Measurements from ENCODE around the gene PSMD14.

Gene PSMD14

GRCh38 chr2:161406316-161406715 is 98.1 kb downstream of the PSMD14 start:
- Mint-ChIP-seq H3K9me3 (no peaks in the 10 kb centered on the region), H3K4me1 (no peaks in the 10 kb centered on the region), H3K27ac (ENCODE audit: low read depth) (no peak overlapping the region), H3K4me3 (no peak overlapping the region), H3K27me3 (no peaks in the 10 kb centered on the region), H3K36me3 (ENCODE audit: insufficient read depth) (peaks cover 9% of the 10 kb centered on the region)
- DNase-seq (ENCODE audit: low spot score in 2 of 2) = no peak
- ATAC-seq (replicated peaks; ENCODE audit: extremely low read depth, poor library complexity, severe bottlenecking) = no peak

DNA sequence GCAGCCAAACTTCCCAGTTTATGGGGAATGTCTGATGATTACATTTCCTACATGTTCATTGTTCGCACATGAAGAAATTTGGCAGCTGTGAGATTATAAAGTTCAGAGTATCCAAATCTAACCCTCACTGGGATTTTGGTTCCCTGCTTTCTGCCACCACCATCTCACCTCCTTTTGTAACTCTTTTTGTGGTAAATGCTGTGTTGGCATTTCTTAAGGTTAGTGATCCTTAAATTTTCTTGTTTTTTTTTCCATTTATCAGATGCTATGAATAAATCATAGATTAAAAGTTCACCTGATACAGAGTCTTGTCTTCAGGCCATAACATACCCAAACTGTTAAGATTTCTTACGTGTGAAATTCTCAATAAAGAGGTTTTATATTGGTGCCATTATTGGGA is 99.4 kb downstream of the PSMD14 start:
- no peak for ATAC-seq (replicated peaks; ENCODE audit: extremely low read depth, poor library complexity, severe bottlenecking)
- Mint-ChIP-seq H3K9me3 (no peaks in the 10 kb centered on the region), H3K4me3 (no peak overlapping the region), H3K27ac (ENCODE audit: low read depth) (no peak overlapping the region), H3K36me3 (ENCODE audit: insufficient read depth) (peaks cover 8% of the 10 kb centered on the region), H3K27me3 (no peaks in the 10 kb centered on the region), H3K4me1 (no peaks in the 10 kb centered on the region)
- no peak for DNase-seq (ENCODE audit: low spot score in 2 of 2)

DNA sequence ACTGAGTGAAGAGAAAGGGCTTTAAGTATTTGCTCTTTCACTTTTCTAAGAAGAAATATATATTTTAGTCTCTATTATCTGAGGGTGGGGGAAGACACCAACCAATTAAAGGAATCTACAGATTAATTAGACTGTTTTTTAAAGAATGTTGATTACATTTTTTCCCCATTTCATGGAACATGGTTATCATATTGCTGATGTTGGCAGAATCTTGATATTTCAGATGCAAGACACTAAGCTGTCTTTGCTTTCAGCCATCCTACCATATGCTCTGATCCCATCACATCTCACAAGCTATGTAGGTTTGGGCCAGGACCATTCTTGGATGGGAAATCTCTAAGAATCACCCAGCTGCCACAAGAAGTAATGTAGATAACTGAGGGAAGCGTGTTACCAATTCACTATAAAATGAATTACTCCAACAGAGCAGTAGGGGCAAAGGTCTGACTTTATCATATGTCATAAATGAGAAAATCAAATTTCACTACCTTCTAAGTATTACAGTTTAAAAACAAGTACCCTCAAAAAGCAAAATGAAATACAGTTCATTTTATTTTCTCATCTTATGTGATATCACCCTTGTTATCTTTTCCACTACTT is 101.2 kb downstream of the PSMD14 start:
- Mint-ChIP-seq H3K27me3 (peaks cover 9% of the 10 kb centered on the region), H3K27ac (ENCODE audit: low read depth) (no peak overlapping the region), H3K36me3 (ENCODE audit: insufficient read depth) (peaks cover 5% of the 10 kb centered on the region), H3K9me3 (no peaks in the 10 kb centered on the region), H3K4me3 (no peak overlapping the region), H3K4me1 (no peaks in the 10 kb centered on the region)
- DNase-seq (ENCODE audit: low spot score in 2 of 2) = no peak
- no peak for ATAC-seq (replicated peaks; ENCODE audit: extremely low read depth, poor library complexity, severe bottlenecking)

- H3K27ac Mint-ChIP-seq (ENCODE audit: low read depth) = no peak overlapping the region
- no peak overlapping the region for H3K4me3 Mint-ChIP-seq
- peaks cover 38% of the 10 kb centered on the region for H3K27me3 Mint-ChIP-seq
- no peak for DNase-seq (ENCODE audit: low spot score in 2 of 2)
- peaks cover 26% of the 10 kb centered on the region for H3K4me1 Mint-ChIP-seq
- H3K9me3 Mint-ChIP-seq = no peaks in the 10 kb centered on the region
- no peak for ATAC-seq (replicated peaks; ENCODE audit: extremely low read depth, poor library complexity, severe bottlenecking)
- H3K36me3 Mint-ChIP-seq (ENCODE audit: insufficient read depth) = peaks cover 5% of the 10 kb centered on the region
Measured at GRCh38 chr2:161412346-161412745, 104.1 kb downstream of the PSMD14 start.

- no peak overlapping the region for H3K27ac Mint-ChIP-seq (ENCODE audit: low read depth)
- no peak for DNase-seq (ENCODE audit: low spot score in 2 of 2)
Measured at GRCh38 chr2:161414042-161415033, 106.1 kb downstream of the PSMD14 start.

DNA sequence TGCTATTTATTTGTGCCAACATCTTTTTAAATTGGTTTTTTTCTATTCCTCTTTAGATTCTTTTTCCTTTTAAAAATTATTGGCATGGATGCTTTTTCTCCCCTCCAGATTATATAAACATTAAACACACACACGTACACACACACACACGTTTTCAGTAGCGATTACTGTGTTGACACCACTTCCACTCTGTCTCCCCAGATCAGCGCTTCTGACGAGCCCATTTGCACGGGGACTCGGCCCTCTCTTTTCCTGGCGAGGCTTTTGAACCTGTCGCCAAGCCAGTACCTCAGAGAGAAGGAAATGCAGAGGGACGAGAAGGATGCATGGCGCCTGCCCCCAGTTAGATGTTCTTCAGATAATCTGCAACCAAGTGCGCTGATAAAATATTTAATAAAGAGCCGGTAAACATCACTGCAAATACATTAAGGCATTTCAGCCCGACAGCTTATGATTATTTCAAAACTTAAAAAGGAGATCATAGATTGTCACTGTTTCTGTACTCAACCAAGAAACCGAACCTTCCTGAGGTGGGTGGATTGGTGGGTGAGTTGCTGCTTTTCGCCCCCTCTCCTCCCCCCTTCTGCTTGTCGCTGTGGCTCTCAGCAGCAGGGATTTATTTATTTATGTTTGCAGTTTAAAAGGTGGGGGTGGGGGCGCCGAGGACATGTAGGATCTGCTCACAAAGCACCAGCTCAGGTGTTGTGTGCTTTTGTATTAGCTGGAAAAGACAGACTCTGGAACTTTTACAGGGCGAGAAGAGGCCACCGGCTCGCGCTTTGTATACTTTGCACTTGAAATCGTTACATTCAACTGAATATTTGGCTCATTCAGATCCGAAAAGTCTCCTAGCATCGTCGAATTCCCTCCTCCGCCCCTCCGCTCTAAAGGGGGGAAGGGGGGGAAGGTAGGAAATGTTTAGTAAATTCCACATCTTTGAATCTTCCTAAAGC is 107.1 kb downstream of the PSMD14 start:
- Mint-ChIP-seq H3K27ac (ENCODE audit: low read depth) (no peak overlapping the region), H3K4me1 (peaks cover 42% of the 10 kb centered on the region)

More at GRCh38 chr2:161414042-161415033, 106.1 kb downstream of the PSMD14 start:
- H3K36me3 Mint-ChIP-seq (ENCODE audit: insufficient read depth) = peaks cover 3% of the 10 kb centered on the region
- peak overlapping the region; percentile 64 for H3K4me3 Mint-ChIP-seq
- H3K27me3 Mint-ChIP-seq = peaks cover 57% of the 10 kb centered on the region
- peaks cover 41% of the 10 kb centered on the region for H3K4me1 Mint-ChIP-seq
- H3K9me3 Mint-ChIP-seq = no peaks in the 10 kb centered on the region
- ATAC-seq (replicated peaks; ENCODE audit: extremely low read depth, poor library complexity, severe bottlenecking) = peak; percentile 41

DNA sequence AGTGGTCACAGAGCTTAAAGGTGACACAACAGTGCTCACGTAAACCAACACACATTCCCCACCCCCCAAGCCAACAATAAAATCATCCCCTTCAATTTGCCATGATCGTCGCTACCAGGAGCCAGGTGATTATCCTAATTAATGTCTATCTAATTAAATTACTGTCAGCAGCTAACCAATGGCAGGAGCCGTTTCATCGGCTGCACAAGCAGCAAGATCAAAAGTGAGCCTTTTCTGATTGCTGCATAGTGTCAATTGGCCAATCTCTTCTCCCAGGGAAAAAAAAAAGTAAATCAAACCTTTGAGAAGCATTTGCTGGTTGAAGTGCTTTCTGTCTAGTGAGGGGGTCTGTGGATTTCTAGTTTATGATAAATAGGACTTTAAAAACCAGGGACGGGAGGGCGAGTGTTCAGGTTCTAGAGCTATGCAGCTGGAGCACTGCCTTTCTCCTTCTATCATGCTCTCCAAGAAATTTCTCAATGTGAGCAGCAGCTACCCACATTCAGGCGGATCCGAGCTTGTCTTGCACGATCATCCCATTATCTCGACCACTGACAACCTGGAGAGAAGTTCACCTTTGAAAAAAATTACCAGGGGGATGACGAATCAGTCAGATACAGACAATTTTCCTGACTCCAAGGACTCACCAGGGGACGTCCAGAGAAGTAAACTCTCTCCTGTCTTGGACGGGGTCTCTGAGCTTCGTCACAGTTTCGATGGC is 107.9 kb downstream of the PSMD14 start, which contains the start of gene TBR1:
Gene TBR1 (plus strand): TSS at position 311 of the 721 bp plus-strand sequence. CDS start 114 bp downstream, at position 425.
- peaks cover 2% of the 10 kb centered on the region for H3K36me3 Mint-ChIP-seq (ENCODE audit: insufficient read depth)
- ATAC-seq (replicated peaks; ENCODE audit: extremely low read depth, poor library complexity, severe bottlenecking) (no peak), DNase-seq (ENCODE audit: low spot score in 2 of 2) (no peak)
- no peaks in the 10 kb centered on the region for H3K9me3 Mint-ChIP-seq
- H3K27me3 Mint-ChIP-seq = peaks cover 76% of the 10 kb centered on the region
- H3K27ac Mint-ChIP-seq (ENCODE audit: low read depth) = no peak within 1 kb of the TSS
- H3K4me3 Mint-ChIP-seq = peak within 1 kb of the TSS; percentile 58
- H3K4me1 Mint-ChIP-seq = peaks cover 42% of the 10 kb centered on the region

More for the DNA sequence above, 107.1 kb downstream of the PSMD14 start:
- no peaks in the 10 kb centered on the region for H3K9me3 Mint-ChIP-seq
- peaks cover 67% of the 10 kb centered on the region for H3K27me3 Mint-ChIP-seq
- ATAC-seq (replicated peaks; ENCODE audit: extremely low read depth, poor library complexity, severe bottlenecking) (peak; percentile 31), DNase-seq (ENCODE audit: low spot score in 2 of 2) (no peak)
- peaks cover 3% of the 10 kb centered on the region for H3K36me3 Mint-ChIP-seq (ENCODE audit: insufficient read depth)
- H3K4me3 Mint-ChIP-seq = peak overlapping the region; percentile 58

DNA sequence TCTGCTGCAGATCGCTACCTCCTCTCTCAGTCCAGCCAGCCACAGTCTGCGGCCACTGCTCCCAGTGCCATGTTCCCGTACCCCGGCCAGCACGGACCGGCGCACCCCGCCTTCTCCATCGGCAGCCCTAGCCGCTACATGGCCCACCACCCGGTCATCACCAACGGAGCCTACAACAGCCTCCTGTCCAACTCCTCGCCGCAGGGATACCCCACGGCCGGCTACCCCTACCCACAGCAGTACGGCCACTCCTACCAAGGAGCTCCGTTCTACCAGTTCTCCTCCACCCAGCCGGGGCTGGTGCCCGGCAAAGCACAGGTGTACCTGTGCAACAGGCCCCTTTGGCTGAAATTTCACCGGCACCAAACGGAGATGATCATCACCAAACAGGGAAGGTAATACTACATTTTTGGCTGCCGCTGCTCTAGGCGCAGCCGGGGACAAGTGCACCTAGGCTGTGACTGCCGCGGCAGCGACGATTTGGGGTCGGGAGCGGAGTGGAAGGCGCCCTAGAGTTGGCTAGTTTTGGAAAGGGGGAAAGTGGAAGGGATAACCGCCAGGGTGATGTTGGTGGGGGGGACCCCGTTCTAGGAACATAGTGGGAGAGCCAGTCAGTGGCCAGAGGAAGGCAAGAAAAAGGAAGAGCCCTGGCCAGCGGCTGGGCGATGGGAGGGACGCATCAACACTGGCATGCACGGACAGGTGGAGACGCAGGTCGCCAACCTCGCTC is 108.6 kb downstream of the PSMD14 start:
- no peak overlapping the region for H3K27ac Mint-ChIP-seq (ENCODE audit: low read depth)
- no peak for DNase-seq (ENCODE audit: low spot score in 2 of 2)
- H3K4me1 Mint-ChIP-seq = peaks cover 42% of the 10 kb centered on the region
- H3K4me3 Mint-ChIP-seq = peak overlapping the region; percentile 58
- peaks cover 83% of the 10 kb centered on the region for H3K27me3 Mint-ChIP-seq
- H3K9me3 Mint-ChIP-seq = no peaks in the 10 kb centered on the region
- no peaks in the 10 kb centered on the region for H3K36me3 Mint-ChIP-seq (ENCODE audit: insufficient read depth)
- ATAC-seq (replicated peaks; ENCODE audit: extremely low read depth, poor library complexity, severe bottlenecking) = no peak

DNA sequence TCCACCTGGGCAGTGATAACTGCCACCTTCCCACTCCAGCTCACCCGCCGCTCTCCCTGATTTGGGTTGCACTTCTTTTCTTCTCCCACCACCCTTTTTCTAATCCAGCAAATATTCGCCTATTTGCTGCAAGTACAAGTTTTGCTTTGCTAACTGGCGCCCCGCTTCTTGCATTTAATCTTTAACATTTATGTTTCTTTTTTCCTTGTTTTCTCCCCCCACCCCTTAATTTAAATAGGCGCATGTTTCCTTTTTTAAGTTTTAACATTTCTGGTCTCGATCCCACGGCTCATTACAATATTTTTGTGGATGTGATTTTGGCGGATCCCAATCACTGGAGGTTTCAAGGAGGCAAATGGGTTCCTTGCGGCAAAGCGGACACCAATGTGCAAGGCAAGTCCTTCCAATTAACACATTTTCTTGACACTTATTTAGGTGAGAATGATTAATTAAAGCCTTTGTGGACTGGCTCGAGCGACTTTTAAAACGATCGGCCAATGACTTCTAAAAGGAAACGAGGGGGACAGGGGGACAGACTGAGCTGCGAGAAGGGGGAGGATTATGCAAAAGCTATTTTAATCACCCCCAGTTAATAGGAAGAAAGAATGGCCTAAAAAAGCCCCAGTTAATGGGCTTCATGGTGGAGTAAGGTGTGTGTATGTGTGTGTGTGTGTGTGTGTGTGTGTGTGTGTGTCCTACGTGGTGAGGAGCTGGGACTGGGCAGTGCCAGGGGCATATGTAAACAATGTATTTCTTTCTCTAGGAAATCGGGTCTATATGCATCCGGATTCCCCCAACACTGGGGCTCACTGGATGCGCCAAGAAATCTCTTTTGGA is 109.4 kb downstream of the PSMD14 start:
- ATAC-seq (replicated peaks; ENCODE audit: extremely low read depth, poor library complexity, severe bottlenecking) = no peak
- H3K4me3 Mint-ChIP-seq = peak overlapping the region; percentile 58
- no peaks in the 10 kb centered on the region for H3K36me3 Mint-ChIP-seq (ENCODE audit: insufficient read depth)

DNA sequence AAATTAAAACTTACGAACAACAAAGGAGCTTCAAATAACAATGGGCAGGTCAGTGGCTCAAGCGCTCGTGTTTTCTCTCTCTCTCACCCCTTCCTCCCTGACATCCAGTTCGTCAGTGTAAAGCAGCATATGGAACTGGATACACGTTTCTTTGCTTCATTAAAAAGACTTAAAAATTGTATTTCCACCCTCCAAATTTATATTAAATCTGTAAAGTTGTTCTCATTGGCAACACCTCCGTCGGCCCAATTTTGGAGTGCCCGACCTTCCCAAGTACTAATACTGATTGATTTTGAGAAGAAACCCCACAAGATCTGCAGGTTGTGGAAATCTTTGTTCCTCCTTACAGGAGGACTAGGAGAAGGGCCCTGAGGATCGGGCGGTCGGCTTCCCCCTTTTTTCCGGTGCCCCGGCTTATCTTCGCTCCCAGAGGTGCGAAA is 110.1 kb downstream of the PSMD14 start:
- Mint-ChIP-seq H3K4me3 (peak overlapping the region; percentile 23), H3K27ac (ENCODE audit: low read depth) (no peak overlapping the region), H3K9me3 (no peaks in the 10 kb centered on the region), H3K36me3 (ENCODE audit: insufficient read depth) (peaks cover 1% of the 10 kb centered on the region), H3K27me3 (peaks cover 97% of the 10 kb centered on the region), H3K4me1 (peaks cover 42% of the 10 kb centered on the region)
- DNase-seq (ENCODE audit: low spot score in 2 of 2) (no peak), ATAC-seq (replicated peaks; ENCODE audit: extremely low read depth, poor library complexity, severe bottlenecking) (no peak)

More for the DNA sequence above, 109.4 kb downstream of the PSMD14 start:
- peaks cover 42% of the 10 kb centered on the region for H3K4me1 Mint-ChIP-seq
- H3K27me3 Mint-ChIP-seq = peaks cover 91% of the 10 kb centered on the region
- H3K27ac Mint-ChIP-seq (ENCODE audit: low read depth) = no peak overlapping the region
- H3K9me3 Mint-ChIP-seq = no peaks in the 10 kb centered on the region
- DNase-seq (ENCODE audit: low spot score in 2 of 2) = no peak

Data from central memory CD8-positive, alpha-beta T cell (primary cell).